BJ (cell line): ENCODE data around the gene ZNF764. TPM values are rescaled to one million over a fixed set of nuclear protein-coding genes. Genes with fewer than 3 reads are reported as not detected.

ENCODE experiments used
- CTCF ChIA-PET: fragments of 350-600 bp; formaldehyde crosslinking; extraction: SDS; loops from one replicate; lab custom pipeline; 2021; ENCODE audit warnings: antibody characterized with exemption, inconsistent platforms; lab: Yijun Ruan, JAX
- POLR2A ChIA-PET: fragments of 300-600 bp; sonication (Branson Sonifier 250); formaldehyde crosslinking; extraction: SDS; loops from one replicate; lab custom pipeline; 2021; ENCODE audit warnings: antibody characterized with exemption; lab: Charles Lee
- DNase-seq: peaks from one replicate; pipeline ENCODE4 v3.0.0-alpha.2; 2011; ENCODE audit warnings: low read depth
- H3K27me3 ChIP-seq: 2 replicates; pipeline ENCODE4 v1.6.0; 2011; ENCODE audit warnings: low read length; ENCODE audit not compliant: control insufficient read depth, insufficient read depth
- H3K36me3 ChIP-seq: 2 replicates; pipeline ENCODE4 v1.5.1; 2011; ENCODE audit warnings: low read length; ENCODE audit not compliant: control insufficient read depth, insufficient read depth
- H3K4me3 ChIP-seq: 2 replicates; pipeline ENCODE4 v1.5.1; 2011; ENCODE audit warnings: low read depth, mild to moderate bottlenecking, control low read depth, low read length
- polyA plus RNA-seq: library from polyadenylated mRNA; depleted of rRNA; stranded (reverse); fragments of >200 nt; gene quantifications from 2 replicates; pipeline ENCODE4 v1.2.3, GENCODE V29; 2011
- TF ChIP-seq, protein P1 (sequence below): IDR thresholded peaks from 2 replicates; pipeline ENCODE4 v1.5.1; 2011; ENCODE audit warnings: low read depth, mild to moderate bottlenecking, control low read depth, inconsistent platforms, low read length, moderate library complexity; ENCODE audit not compliant: insufficient read depth

The ZNF764 gene
- polyA plus RNA-seq, 1 experiment, result 2.6 TPM

DNA sequence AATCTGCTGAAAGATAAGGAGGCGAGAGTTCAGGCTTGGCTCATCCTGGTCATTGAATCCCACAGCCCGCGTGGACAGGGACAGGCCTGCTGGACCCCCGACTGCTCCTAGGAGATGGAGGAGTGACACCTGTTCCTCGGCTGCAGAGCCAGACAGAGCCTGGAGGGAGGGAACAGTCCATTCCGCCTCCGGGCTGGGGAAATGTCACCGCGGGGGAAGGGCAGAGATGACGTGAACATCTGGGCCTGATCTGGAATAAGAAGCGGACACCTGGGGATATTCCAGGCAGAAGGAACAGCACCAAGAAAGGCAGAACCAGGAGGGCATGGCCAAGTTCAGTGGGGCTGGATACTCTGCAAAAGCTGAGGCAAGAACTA lies 25.0 kb downstream of the ZNF764 start:
- ChIA-PET POLR2A (no interaction called here), CTCF (interaction anchor here (0.6 kb wide), 1 partner anchor 64 kb away, joined by 4 read pairs; no protein-coding TSS in a partner anchor)
- TF ChIP-seq, protein P1, sequence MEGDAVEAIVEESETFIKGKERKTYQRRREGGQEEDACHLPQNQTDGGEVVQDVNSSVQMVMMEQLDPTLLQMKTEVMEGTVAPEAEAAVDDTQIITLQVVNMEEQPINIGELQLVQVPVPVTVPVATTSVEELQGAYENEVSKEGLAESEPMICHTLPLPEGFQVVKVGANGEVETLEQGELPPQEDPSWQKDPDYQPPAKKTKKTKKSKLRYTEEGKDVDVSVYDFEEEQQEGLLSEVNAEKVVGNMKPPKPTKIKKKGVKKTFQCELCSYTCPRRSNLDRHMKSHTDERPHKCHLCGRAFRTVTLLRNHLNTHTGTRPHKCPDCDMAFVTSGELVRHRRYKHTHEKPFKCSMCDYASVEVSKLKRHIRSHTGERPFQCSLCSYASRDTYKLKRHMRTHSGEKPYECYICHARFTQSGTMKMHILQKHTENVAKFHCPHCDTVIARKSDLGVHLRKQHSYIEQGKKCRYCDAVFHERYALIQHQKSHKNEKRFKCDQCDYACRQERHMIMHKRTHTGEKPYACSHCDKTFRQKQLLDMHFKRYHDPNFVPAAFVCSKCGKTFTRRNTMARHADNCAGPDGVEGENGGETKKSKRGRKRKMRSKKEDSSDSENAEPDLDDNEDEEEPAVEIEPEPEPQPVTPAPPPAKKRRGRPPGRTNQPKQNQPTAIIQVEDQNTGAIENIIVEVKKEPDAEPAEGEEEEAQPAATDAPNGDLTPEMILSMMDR, result no peak
- Histone ChIP-seq H3K4me3 (no peak overlapping the region), H3K27me3 (no peaks in the 10 kb centered on the region), H3K36me3 (no peaks in the 10 kb centered on the region; the same call in none of the 2 replicates)
- no peak for DNase-seq

DNA sequence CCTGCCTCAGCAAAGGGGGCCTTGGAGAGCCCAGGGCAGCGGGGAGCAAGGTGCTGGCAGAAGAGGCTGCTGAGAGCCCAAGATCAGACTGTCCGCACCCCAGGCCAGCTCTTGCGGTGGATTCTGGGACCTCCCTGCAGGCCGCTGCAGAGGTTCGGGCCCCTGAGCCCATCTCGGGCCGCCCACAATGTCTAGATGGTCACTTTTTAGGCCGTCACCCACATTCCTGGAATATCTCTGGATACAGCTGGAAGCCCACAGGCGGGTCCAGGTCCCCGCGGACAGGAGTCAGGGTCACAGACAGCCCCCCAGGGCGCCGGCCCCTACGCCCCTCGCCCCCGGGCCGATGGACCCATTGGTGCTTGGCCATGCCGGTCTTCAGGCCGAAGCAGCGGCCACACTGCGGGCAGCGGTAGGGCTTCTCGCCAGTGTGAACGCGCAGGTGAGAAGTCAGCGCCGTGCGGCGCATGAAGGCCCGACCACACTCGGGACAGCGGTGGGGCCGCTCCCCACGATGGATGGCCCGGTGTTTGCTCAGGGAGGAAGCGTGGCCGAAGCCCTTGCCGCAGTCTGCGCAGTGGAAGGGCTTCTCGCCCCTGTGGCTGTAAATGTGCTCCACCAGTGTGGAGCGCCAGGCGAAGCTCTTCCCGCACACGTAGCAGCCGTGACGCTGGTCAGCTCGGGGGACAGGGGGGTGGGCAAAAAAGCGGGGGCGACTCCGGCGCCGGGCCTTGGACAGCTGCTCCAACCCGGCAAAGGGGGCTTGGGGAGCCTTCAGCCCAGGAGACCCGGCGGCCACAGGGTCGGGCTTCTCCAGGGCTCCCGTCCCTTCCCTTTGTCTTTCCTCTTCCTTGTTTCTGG lies 25.7 kb downstream of the ZNF764 start:
- CTCF ChIA-PET, result no interaction called here

DNA sequence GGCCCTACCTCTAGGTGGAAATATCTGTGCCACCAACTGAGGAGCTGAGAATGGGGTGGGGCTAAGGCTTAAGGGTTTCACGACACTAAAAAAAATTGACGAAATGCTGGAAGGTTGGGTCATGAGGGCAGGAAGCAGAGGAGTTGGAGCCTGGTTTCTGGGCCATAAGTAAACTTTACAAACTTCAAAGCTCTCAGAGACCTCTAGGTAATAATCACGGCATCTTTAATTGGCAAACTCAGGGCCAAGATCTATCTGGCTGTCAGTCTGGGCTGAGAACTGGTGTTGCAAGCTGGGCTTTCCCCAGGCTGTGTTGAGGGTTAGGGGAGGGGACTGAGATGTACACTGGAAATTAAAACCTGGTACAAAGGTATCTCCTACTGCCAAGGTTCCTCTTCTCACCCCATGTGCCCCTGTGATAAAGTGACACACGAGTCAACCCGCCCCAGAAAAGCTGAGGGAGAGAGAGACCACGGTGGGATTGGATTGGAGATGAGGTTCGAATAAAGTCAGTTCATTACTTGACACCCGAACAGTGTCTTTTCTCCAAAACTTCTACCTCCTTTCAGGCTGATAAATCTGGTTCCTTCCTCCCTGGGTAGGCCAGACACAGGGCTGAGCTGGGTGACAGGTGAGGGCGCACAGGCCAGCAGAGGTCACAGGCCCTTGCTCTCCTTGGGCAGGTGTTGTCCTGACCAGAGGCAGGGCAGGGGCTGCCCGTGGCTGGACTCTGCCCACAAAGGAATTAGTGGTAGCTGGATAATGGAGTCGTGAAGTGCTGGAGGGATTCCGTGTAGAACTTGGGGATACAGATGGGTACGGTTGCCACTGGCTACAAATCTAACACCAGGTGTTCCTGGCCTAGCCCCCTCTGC lies 27.8 kb downstream of the ZNF764 start:
- TF ChIP-seq, protein P1, result no peak
- Histone ChIP-seq H3K4me3 (no peak overlapping the region), H3K27me3 (no peaks in the 10 kb centered on the region), H3K36me3 (no peaks in the 10 kb centered on the region; the same call in none of the 2 replicates)
- ChIA-PET CTCF (no interaction called here), POLR2A (no interaction called here)
- no peak for DNase-seq

More for the DNA sequence above, 25.7 kb downstream of the ZNF764 start:
- POLR2A ChIA-PET, result interaction anchor here (0.6 kb wide), 1 partner anchor 246 kb away, joined by 3 read pairs; no protein-coding TSS in a partner anchor
- Histone ChIP-seq H3K36me3 (no peaks in the 10 kb centered on the region; the same call in none of the 2 replicates), H3K27me3 (no peaks in the 10 kb centered on the region), H3K4me3 (no peak overlapping the region)
- no peak for DNase-seq
- TF ChIP-seq, protein P1, result no peak

DNA sequence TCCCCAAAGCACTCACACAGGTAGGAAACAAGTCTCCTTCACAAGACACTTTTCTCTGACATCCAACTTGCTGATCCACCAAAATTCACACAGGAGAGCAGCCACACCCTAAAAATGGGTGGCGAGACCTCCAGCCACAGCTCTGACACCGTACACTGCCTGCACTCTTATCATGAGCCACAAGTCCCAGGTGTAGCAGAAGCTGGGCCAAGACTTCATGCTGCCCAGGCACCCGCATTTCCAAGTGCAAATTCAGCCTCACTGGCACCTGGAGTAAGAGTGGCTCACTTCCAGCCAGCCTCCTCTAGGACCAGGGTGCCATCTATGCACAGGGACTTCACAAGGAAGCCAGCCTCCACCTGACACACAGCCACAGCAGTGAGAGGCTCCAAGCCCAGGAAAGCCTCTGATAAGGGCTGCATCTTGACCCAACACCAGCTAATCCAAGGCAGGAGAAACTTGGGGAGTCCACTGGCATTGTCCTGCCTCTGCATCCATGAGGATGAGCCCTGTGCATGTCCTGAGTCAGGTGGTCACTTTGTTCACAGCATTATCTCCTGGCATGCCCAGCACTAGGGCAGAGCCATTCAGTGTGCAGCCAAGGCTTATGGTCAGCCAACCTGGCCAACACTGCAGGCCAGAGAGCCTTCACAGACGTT lies 29.2 kb downstream of the ZNF764 start:
- ChIA-PET CTCF (interaction anchor here (0.9 to 1.1 kb wide), 2 partner anchors 69 to 80 kb away, joined by 3 read pairs; no protein-coding TSS in a partner anchor), POLR2A (no interaction called here)
- H3K36me3 ChIP-seq, result no peaks in the 10 kb centered on the region; the same call in none of the 2 replicates
- TF ChIP-seq, protein P1, result no peak
- no peak for DNase-seq
- no peak overlapping the region for H3K4me3 ChIP-seq
- no peaks in the 10 kb centered on the region for H3K27me3 ChIP-seq
